LNCAP (cell line): ENCODE measurements around the gene PSAP.

Experiments used
- CTCF ChIP-seq: fragments of 450-650 bp; IDR thresholded peaks from 2 replicates; pipeline ENCODE4 v1.5.1; 2017; ENCODE audit warnings: mild to moderate bottlenecking

The PSAP gene

GRCh38 chr10:71850743-71851464 lies at the start of gene PSAP:
PSAP (minus strand) TSS chr10:71851251; CDS start chr10:71851221, 30 bp downstream.
- no peak for TF ChIP-seq CTCF

- TF ChIP-seq CTCF, result no peak
These were observed 49.6 kb upstream of the PSAP start for GRCh38 chr10:71900441-71901180.

GRCh38 chr10:71899665-71900412 lies 48.8 kb upstream of the PSAP start:
- no peak for TF ChIP-seq CTCF

GRCh38 chr10:71893920-71894319 lies 42.9 kb upstream of the PSAP start:
- TF ChIP-seq CTCF, result no peak

GRCh38 chr10:71893258-71893815 lies 42.3 kb upstream of the PSAP start:
- TF ChIP-seq CTCF, result no peak

- TF ChIP-seq CTCF, result no peak
These were observed 40.4 kb upstream of the PSAP start for GRCh38 chr10:71891437-71891836.

- no peak for TF ChIP-seq CTCF
These were observed 38.4 kb upstream of the PSAP start for GRCh38 chr10:71889388-71889987.
